ENCODE data around the gene NUP62CL.
"Not testable (repeated sequence)": the region's sequence is repeated elsewhere in the genome, so short reads cannot be mapped to it uniquely, and the experiment has no call there.

NUP62CL gene

GRCh38 chrX:107205770-107206696 is at the start of gene NUP62CL, which contains the start of gene DNAAF6:
Gene NUP62CL, minus strand, starts transcription at chrX:107206433. Its CDS starts 31,287 bp downstream, at chrX:107175146.
Gene DNAAF6, plus strand, starts transcription at chrX:107206611. Its CDS starts 6,265 bp downstream, at chrX:107212876.
- peak; percentile 64 for DNase-seq
- ATAC-seq: peak; percentile 98

GRCh38 chrX:107228486-107228819 is 22.2 kb upstream of the NUP62CL start:
- no peak for DNase-seq

GRCh38 chrX:107227780-107228485 is 21.7 kb upstream of the NUP62CL start:
- ATAC-seq: no peak
- no peak for DNase-seq

More at GRCh38 chrX:107228486-107228819, 22.2 kb upstream of the NUP62CL start:
- no peak for ATAC-seq

- ATAC-seq (no peak), DNase-seq (no peak)
Measured at GRCh38 chrX:107226757-107227156, 20.5 kb upstream of the NUP62CL start.

GRCh38 chrX:107213477-107213876 is 7.2 kb upstream of the NUP62CL start:
- DNase-seq (no peak), ATAC-seq (no peak)

GRCh38 chrX:107207943-107208342 is 1.7 kb upstream of the NUP62CL start:
- ATAC-seq: no peak
- DNase-seq: no peak

GRCh38 chrX:107207089-107207488 is 856 bp upstream of the NUP62CL start:
- DNase-seq: no peak

GRCh38 chrX:107206697-107207065 is 448 bp upstream of the NUP62CL start:
- ATAC-seq (no peak), DNase-seq (no peak)

More at GRCh38 chrX:107207089-107207488, 856 bp upstream of the NUP62CL start:
- ATAC-seq: no peak

GRCh38 chrX:107204068-107204605 is 2.1 kb downstream of the NUP62CL start:
- ATAC-seq: no peak

GRCh38 chrX:107199491-107199890 is 6.7 kb downstream of the NUP62CL start:
- DNase-seq (no peak), ATAC-seq (no peak)

More at GRCh38 chrX:107204068-107204605, 2.1 kb downstream of the NUP62CL start:
- DNase-seq: no peak

GRCh38 chrX:107198074-107198473 is 8.2 kb downstream of the NUP62CL start:
- not testable (repeated sequence) for DNase-seq, ATAC-seq

- DNase-seq: no peak
- ATAC-seq: no peak
Measured at GRCh38 chrX:107197319-107197718, 8.9 kb downstream of the NUP62CL start.

- DNase-seq: no peak
- ATAC-seq: no peak
Measured at GRCh38 chrX:107171369-107172102, 34.7 kb downstream of the NUP62CL start.

- DNase-seq (no peak), ATAC-seq (no peak)
Measured at GRCh38 chrX:107168712-107169111, 37.5 kb downstream of the NUP62CL start.

- ATAC-seq: no peak
- no peak for DNase-seq
Measured at GRCh38 chrX:107168257-107168656, 38.0 kb downstream of the NUP62CL start.

GRCh38 chrX:107167163-107167921 is 38.9 kb downstream of the NUP62CL start:
- DNase-seq (no peak), ATAC-seq (no peak)

- not testable (repeated sequence) for DNase-seq, ATAC-seq
Measured at GRCh38 chrX:107157618-107158017, 48.6 kb downstream of the NUP62CL start.

GRCh38 chrX:107155621-107156430 is 50.4 kb downstream of the NUP62CL start:
- DNase-seq, ATAC-seq: not testable (repeated sequence)

GRCh38 chrX:107154787-107155620 is 51.2 kb downstream of the NUP62CL start:
- ATAC-seq: peak; percentile 99
- peak; percentile 14 for DNase-seq

Data from stimulated activated naive CD8-positive, alpha-beta T cell treated with anti-CD3 and anti-CD28 coated beads, Interleukin-15, Interleukin-2, amounts not matched to agents 100 U/mL and 50 U/mL, for 24 hours (primary cell).